Measurements from ENCODE around the gene PSMG3. TPM values are rescaled to one million over a fixed set of nuclear protein-coding genes. Genes with fewer than 3 reads are reported as not detected.

The PSMG3 gene
- total and polyA plus RNA-seq, 2 of the 8 experiments (the other 6 are each of a cell fraction or from before 2014, with no cell fraction given): 30.2 to 62.0 TPM

DNA sequence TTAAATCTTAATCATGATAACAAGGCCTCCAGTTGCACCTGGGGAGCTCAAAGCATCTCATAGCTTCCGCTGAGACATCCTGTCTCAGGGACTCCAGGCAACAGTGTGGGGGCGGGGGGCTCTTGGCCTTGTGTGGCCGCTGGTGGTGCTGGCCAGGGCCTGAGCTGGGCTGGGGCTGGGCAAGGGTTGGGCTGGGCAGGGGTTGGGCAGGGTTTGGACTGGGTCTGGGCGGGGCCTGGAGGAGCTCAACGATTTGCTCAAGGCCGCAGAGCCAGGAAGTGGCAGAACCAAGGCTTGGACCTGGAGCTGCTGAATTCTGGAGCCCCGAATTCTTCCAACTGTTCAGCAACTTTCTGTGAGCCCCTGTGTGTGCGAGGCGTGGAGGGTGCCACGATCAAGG is 37.9 kb upstream of the PSMG3 start:
- H2BK12ac ChIP-seq (ENCODE audit: low read depth, low read length): no peak overlapping the region
- H3K27ac ChIP-seq (ENCODE audit: low read depth, low read length): no peak overlapping the region
- no peak overlapping the region for H2BK5ac ChIP-seq (ENCODE audit: low read depth, low read length)
- H3K79me1 ChIP-seq (ENCODE audit: low read depth, low read length): no peaks in the 10 kb centered on the region
- H3K4me3 ChIP-seq (ENCODE audit: extremely low read depth in 1 of 4, insufficient read depth in 2 of 4, low read depth in 3 of 4, low read length in 4 of 4): no peak overlapping the region
- FAIRE-seq (no peak), DNase-seq (ENCODE audit: low read depth in 1 of 2, low spot score in 2 of 2) (no peak)
- no peak overlapping the region for H2AFZ ChIP-seq (ENCODE audit: low read length)
- H3K36me3 ChIP-seq (ENCODE audit: control insufficient read depth in 2 of 4, insufficient read depth in 4 of 4, low read length in 3 of 4): no peaks in the 10 kb centered on the region
- H3K14ac ChIP-seq (ENCODE audit: insufficient read length): no peak overlapping the region
- H4K8ac ChIP-seq (ENCODE audit: extremely low read depth, insufficient read depth, low read length): peak overlapping the region; percentile 60; the same call in 1 of the 2 replicates
- H3K9ac ChIP-seq (replicated peaks in 1 of 4; ENCODE audit: extremely low read depth in 1 of 4, low read depth in 3 of 4, low read length in 3 of 4): no peak overlapping the region
- H3K79me2 ChIP-seq (ENCODE audit: control insufficient read depth in 1 of 2, insufficient read depth in 2 of 2, low read length in 2 of 2): no peaks in the 10 kb centered on the region
- ChIA-PET POLR2A (ENCODE audit: partially characterized antibody) (interaction anchor here (1.6 kb wide), 1 partner anchor 106 kb away, joined by 3 read pairs; no protein-coding TSS in a partner anchor), CTCF (ENCODE audit: partially characterized antibody) (interaction anchor here (0.8 to 1.9 kb wide), 5 partner anchors 10 to 750 kb away, joined by 3 to 5 read pairs (median 3); no protein-coding TSS in a partner anchor)
- no peak overlapping the region for H3K4ac ChIP-seq (replicated peaks; ENCODE audit: insufficient read length, low read depth, low read length)
- H2BK20ac ChIP-seq (ENCODE audit: low read length): no peak overlapping the region
- no peaks in the 10 kb centered on the region; the same call in 1 of the 2 replicates for H3K23me2 ChIP-seq (ENCODE audit: low read depth, low read length)
- H3K4me1 ChIP-seq (replicated peaks in 1 of 4; ENCODE audit: control insufficient read depth in 3 of 4, insufficient read depth in 4 of 4, low read length in 3 of 4): peaks cover 0 to 6% (median 0%) of the 10 kb centered on the region in 4 experiments; a peak in 3 of 7 replicates
- H2BK15ac ChIP-seq (ENCODE audit: low read length): no peak overlapping the region; the same call in 1 of the 2 replicates
- no peak overlapping the region for H2AK5ac ChIP-seq (ENCODE audit: low read depth, low read length)
- H2BK120ac ChIP-seq (replicated peaks; ENCODE audit: low read depth, low read length): no peak overlapping the region
- no peaks in the 10 kb centered on the region for H4K20me1 ChIP-seq (replicated peaks in 1 of 2; ENCODE audit: control insufficient read depth in 1 of 2, insufficient read depth in 2 of 2, low read length in 2 of 2)
- H3K23ac ChIP-seq (ENCODE audit: insufficient read length): no peak overlapping the region
- H3K27me3 ChIP-seq (replicated peaks in 1 of 4; ENCODE audit: control insufficient read depth in 3 of 4, extremely low read depth in 1 of 4, insufficient read depth in 3 of 4, low read length in 3 of 4): no peaks in the 10 kb centered on the region
- no peak overlapping the region for H4K5ac ChIP-seq (ENCODE audit: insufficient read length, low read depth, low read length)
- 68% methylated on average over 10 of the region's 10 CpGs; no CpG with 5 or more reads in 1 of the 2 experiments for WGBS, 2 experiments (ENCODE audit: extremely low coverage in 1 of 2, insufficient coverage in 1 of 2, insufficient read length in 1 of 2, insufficient replicate concordance in 2 of 2, low coverage in 1 of 2, low lambda C conversion rate in 2 of 2, missing lambda C conversion rate in 1 of 2)
- peak overlapping the region; percentile 32; the same call in 1 of the 2 replicates for H3K18ac ChIP-seq (ENCODE audit: extremely low read depth, low read length)
- no peak overlapping the region for H4K91ac ChIP-seq (replicated peaks; ENCODE audit: insufficient read length, low read length)
- no peaks in the 10 kb centered on the region for H3K9me3 ChIP-seq (ENCODE audit: insufficient read depth in 2 of 2, low read depth in 1 of 2, low read length in 1 of 2)
- H3K56ac ChIP-seq (replicated peaks; ENCODE audit: insufficient read length, low read depth, low read length): no peak overlapping the region
- H3K4me2 ChIP-seq (ENCODE audit: insufficient read depth in 1 of 2, low read depth in 2 of 2, low read length in 2 of 2): no peak overlapping the region
- TF ChIP-seq NRF1 (IDR thresholded peaks at IDR 0.05; ENCODE audit: low read depth, low read length) (no peak), HDAC6 (IDR thresholded peaks at IDR 0.05; ENCODE audit: low read depth, low read length) (no peak), CHD1 (IDR thresholded peaks at IDR 0.05; ENCODE audit: low read depth, low read length) (no peak), POLR2A (IDR thresholded peaks at IDR 0.05; ENCODE audit: control extremely low read depth in 1 of 2, low read depth in 2 of 2, low read length in 2 of 2) (no peak), FOSL1 (IDR thresholded peaks at IDR 0.05; ENCODE audit: insufficient read depth, low read depth, low read length) (no peak), SP4 (IDR thresholded peaks at IDR 0.05; ENCODE audit: low read length) (no peak), CREB1 (IDR thresholded peaks at IDR 0.05) (no peak), PHF8 (conservative IDR thresholded peaks at IDR 0.05; ENCODE audit: low read depth, low read length) (no peak), SP1 (IDR thresholded peaks at IDR 0.05; ENCODE audit: low read depth, low read length) (no peak), BCL11A (IDR thresholded peaks at IDR 0.05; ENCODE audit: low read depth in 2 of 2, low read length in 2 of 2) (no peak), SIX5 (IDR thresholded peaks at IDR 0.05; ENCODE audit: low read depth, low read length) (no peak), ATF2 (IDR thresholded peaks at IDR 0.05; ENCODE audit: low read length) (no peak)
- TF ChIP-seq, protein P1, sequence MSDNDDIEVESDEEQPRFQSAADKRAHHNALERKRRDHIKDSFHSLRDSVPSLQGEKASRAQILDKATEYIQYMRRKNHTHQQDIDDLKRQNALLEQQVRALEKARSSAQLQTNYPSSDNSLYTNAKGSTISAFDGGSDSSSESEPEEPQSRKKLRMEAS (IDR thresholded peaks at IDR 0.05): no peak
